NCI-H1436 treated with DMSO at 0.1 percent for 48 hours (cell line): ENCODE results near the gene MGLL.
"Not testable (repeated sequence)": the region's sequence is repeated elsewhere in the genome, so short reads cannot be mapped to it uniquely, and the experiment has no call there.

Experiments used
- DNase-seq: peaks from one replicate; lab custom pipeline; 2025; lab: John Stamatoyannopoulos, UW

MGLL gene

DNA sequence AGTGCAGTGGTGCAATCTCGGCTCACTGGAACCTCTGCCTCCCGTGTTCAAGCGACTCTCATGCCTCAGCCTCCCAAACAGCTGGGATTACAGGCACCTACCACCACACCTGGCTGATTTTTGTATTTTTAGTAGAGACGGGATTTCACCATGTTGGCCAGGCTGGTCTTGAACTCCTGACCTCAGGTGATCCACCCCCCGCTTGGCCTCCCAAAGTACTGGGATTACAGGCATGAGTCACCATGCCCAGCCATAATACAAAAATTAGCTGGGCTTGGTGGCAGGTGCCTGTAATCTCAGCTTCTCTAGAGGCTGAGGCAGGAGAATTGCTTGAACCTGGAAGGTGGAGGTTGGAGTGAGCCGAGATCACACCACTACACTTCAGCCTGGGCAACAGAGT lies 167.3 kb downstream of the MGLL start:
- not testable (repeated sequence) for DNase-seq

DNA sequence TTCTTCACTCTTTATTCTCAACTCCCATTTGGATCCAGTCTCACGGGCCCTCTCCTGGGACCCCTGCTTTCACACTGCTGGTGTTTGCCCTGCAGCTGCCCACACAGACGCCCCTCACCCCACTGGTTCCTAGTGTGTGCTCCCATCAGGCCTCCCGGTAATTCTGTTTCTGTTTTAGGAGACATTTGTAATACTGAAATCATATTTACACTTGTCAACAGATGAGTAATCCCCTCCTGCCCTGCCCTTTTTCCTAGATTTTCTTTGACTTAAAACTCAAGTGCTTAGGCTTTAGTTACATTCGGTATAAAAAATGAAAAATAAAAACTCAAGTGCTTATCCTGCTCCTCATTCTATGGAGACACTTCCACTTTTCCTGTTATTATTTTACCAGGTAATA lies 167.9 kb downstream of the MGLL start:
- no peak for DNase-seq

DNA sequence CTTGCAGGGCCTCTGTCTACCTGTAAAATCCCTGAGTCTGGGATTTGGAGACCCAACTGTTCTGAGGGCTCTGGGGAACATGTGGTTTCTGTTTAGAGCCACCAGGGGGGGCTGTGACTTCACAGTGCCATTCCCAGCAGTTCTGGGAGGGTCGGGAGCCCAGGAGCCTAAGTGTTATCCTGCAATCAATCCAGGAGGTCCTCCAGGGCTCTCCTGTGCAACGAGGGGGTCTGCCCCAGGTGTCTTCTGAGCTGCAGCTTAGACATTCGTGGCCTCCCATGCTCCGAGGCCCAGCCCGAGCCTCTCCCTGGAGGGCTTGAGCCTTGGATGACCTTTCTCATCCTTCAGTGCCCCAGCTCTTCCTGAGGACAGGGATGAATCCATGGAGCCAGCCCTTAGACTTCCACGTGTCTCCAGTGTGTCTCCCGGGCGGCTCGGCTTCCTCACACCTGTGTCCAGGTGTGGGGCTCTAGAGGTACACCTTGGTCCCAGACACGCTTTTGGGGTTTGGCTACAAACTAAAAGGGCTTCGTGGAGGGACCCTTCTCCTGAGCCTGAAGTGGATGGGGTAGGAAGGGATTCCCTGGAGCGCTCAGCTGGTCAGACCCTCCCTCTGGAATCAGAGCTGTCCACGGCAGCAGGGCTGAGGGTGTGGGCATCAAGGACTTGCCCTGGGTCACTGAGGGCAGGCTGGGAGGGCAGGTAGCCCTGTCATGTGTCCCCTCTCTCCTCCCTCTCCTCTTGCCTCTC lies 169.9 kb downstream of the MGLL start:
- no peak for DNase-seq

DNA sequence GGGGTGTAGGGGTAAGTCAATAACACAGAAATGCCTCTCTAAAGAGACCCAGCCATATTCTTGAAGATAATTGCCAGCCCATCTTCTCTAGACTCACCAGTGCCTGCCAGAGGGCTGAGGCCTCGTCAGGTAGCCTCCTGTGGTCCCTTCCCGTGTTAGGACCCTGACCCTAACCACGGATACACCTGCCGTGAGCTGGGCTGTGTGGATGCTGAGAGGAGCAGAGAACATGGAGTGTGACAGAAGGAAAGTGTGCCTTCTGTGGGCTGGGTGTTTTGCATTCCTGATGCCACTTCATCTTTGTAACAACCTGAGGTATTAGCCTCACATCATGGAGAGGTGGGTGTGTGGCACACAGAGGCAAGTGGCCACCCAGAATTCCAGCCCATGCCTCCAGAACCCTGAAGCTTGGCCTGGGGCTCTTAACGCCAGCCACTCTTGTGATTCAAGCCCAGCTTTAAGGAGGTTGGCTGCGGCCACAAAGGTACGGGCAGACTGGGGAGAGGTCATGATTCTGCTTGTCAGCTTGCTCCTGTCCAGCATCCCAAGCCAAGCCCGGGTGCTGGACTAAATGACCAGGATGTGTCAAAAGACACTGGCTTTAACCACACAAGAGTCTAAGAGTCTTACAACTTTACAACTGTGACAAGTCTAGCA lies 170.7 kb downstream of the MGLL start:
- no peak for DNase-seq

DNA sequence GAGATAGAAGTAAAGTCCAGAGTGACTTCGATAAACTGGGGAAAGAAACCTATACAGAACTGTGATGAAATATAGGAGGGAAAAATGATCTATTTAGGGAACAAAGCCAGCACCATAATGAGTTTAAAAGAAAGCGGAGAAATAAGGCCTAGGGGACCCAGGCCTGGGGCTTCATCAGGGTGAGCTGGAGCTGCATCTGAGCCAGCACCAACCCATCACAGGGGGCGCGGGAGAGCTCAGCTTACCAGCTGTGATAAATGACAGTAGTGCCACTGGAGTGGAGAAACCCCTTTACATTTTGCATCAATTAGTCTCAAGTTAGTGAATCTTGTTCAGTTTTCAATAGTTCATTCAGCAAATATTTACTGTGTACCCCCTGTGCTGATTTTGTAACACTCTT lies 172.1 kb downstream of the MGLL start:
- no peak for DNase-seq

DNA sequence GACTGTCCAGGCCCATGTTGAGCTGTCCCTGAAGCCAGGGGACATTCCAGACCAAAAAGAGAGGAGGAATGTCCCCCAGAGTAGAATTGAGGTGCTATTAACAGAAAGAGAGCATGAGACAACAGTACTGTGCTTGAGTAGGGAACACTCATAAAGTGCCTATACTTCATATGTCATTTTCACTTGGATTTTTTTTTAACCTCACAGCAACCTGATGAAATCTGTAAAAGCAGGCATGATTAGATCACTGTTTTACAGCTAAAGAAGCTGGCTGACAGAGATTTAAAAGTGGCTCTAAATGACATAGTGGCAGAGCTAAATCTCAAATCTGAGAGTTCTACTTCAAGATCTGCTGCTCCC lies 174.5 kb downstream of the MGLL start:
- no peak for DNase-seq

DNA sequence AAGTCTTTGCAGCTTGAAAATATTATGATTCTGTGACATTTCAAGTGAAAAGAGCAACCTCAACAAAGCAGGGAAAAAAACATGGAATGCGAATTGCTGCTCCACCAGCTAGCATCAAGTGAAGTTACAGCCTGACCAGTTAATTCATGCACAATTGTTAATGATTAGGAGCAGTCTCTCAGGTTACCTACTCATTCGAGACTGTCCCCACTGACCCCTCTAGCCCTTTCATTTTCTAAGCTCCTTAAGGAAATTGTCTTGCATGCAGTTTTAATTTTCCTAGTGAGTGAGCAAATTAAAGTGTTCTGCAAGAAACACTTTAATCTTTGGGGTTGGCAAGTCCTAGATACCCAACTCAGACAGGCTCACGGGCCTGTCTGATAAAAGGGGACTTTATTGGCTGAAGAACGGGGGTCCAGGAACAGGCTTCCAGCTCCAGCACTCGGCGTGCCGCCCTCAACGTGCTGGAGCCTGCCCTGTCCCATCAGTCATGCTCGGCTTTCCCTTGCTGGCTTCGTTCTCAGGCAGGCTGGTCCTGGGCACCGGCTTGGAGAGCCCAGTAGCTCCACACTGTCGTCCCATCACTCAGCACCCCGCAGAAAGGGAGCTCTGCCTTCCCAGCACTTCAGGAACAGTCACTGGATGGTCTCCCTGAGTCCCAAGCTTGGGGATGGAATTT lies 175.0 kb downstream of the MGLL start:
- DNase-seq = no peak

DNA sequence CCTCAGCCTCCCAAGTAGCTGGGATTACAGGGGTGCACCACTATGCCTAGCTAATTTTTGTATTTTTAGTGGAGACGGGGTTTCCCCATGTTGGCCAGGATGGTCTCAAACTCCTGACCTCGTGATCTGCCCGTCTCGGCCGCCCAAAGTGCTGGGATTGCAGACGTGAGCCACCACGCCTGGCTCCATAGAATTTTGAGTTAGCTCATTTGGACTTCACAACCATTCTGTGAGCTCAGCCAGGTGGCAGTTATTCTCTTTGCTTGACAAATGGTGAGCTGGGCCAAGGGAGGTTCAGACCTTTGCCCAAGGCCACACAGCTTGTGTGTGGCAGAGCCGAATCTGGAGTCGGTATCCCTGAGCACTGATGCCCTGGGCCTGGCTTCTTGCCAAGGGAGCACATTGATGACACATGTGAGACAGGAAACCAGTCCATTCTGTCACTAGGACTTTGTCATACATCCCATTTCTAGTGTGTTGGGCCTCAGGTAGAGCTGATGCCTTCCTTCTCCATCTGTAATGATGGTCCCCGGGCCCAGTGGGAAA lies 175.7 kb downstream of the MGLL start:
- no peak for DNase-seq

DNA sequence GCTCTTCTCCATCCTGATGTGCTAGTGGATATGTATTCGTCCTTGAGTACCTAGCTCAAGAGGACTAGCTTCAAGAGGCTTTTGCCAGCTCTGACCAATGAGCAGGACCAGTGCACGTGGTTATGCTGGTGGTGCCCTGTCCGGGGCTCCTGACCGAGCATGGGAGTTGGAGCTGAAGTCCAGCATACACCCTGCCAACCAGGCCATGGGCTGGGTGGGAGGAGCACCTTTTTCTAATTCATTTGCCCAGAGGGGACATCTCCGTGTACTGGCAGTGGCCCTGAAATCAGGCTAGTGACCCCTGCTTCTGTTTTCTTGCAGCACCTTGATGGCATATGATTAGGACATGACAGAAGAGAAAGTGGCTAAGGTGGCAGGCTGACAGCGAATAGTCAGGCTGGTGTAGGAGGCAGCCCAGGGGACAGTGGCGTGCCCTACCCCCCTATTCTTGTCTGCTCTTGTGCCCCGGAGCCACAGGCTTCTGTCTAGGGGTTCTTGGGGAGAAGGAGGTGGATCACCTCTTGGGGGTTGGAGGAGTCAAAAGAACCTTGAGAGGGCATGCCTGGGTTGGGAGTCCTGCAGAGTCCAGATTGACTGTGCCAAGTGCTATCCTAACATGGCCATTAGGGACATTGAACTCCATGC lies 176.8 kb downstream of the MGLL start:
- no peak for DNase-seq

DNA sequence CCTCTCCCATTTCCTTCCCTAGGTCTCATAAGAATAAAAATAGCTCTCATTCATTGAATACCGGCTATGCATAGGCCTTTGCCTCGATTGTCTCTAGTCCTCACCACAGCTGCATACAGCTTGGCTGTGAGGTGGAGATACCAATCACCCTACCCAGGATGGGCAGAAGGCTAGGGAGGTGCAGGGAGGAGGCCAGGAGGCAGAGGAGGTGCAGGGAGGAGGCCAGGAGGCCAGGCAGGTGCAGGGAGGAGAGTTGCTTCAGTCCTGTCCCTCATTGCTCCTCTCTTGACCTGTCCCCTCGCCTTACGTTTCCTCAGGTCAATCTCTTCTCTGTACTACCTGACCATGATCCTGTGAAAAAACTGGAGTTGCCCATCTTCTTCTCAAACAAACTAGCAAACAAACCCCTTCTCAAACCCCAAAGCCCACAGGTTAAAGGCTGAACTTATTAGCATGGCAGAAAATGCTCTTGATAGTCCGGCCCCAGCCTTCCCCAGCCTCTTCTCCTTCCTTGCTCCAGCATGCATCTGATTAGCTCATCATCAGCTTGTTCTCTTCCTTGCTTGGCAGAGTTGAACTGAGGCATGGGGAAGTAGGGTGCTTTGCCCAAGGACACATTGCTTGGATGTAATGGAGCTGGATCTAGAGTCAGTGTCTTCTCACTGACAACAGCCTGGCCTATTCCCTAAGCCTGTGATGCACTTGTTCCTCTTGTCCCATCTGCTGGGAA lies 177.5 kb downstream of the MGLL start:
- no peak for DNase-seq

DNA sequence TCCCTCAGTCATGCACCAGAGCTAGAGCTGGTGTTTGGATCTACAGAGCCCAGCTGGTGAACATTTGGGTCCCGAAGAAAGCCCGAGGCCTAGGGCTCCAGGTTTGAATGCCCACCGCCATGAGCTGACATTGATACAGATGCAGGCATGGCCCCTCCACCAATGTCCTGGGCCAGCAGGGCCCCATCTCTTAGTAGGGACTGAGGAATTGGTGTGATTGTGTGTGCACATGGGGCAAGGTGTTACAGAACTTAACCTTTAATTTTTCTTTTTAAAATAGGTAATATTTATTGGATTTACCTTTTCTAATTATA lies 182.3 kb downstream of the MGLL start:
- DNase-seq = no peak

DNA sequence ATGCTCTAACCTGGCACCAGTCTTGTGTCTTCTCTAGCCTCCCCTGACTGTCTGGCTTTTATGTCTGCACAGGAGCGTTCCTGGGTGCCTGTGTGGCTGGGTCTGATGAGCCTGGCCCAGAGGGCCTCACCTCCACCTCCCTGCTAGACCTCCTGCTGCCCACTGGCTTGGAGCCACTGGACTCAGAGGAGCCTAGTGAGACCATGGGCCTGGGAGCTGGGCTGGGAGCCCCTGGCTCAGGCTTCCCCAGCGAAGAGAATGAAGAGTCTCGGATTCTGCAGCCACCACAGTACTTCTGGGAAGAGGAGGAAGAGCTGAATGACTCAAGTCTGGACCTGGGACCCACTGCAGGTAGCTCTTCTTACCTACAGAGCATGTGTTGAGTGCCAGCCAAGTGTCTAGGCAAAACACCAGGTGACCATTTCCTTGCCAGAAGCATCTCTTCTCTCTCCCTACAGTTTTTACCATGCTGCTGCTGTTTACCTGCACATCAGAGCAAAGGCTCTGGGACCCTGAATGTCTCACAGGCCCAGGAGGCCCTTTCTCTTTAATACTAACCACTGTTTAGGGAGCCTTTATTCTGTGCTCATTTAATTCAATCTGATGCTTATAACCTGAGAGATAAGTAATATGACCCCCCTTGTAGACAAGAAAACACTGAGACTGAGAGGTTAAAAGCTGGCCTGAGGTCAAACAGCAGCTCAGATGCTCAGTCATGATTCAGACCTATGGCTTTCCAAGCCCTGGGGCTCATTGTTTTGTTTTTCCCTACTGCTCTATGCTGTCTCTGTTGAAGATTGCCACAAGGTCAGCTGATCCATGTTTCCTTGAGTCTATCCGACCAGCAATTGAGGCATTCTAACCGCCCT lies 182.9 kb downstream of the MGLL start:
- no peak for DNase-seq
